Stimulated activated naive CD8-positive, alpha-beta T cell treated with anti-CD3 and anti-CD28 coated beads, Interleukin-15, amount 100 ng/mL, for 72 hours (primary cell): Measurements from ENCODE around the gene CDRT4.
"Not testable (repeated sequence)": the region's sequence is repeated elsewhere in the genome, so short reads cannot be mapped to it uniquely, and the experiment has no call there.

Experiments
- ATAC-seq: fragments of 150-1000 bp; cut with Tn5 transposase; 2 replicates; pipeline ENCODE4 v1.10.0; 2021; ENCODE audit warnings: mild to moderate bottlenecking, moderate library complexity
- DNase-seq, 2 donors: peaks; one replicate each; pipeline ENCODE4 v3.0.0; 2021 to 2022
- H3K27ac Mint-ChIP-seq, 2 donors: one replicate each; pipeline ENCODE4 v1.8.0; 2022; ENCODE audit warnings: mild to moderate bottlenecking in 2 of 2, mixed read lengths in 2 of 2, moderate library complexity in 2 of 2
- H3K27me3 Mint-ChIP-seq: one replicate; pipeline ENCODE4 v1.8.0; 2022; ENCODE audit warnings: mixed read lengths
- H3K4me1 Mint-ChIP-seq: one replicate; pipeline ENCODE4 v1.8.0; 2022; ENCODE audit warnings: mild to moderate bottlenecking, mixed read lengths
- H3K4me3 Mint-ChIP-seq, 2 donors: one replicate each; pipeline ENCODE4 v1.8.0; 2022; ENCODE audit warnings: mild to moderate bottlenecking in 2 of 2, mixed read lengths in 2 of 2, moderate library complexity in 1 of 2
- H3K9me3 Mint-ChIP-seq, 2 donors: one replicate each; pipeline ENCODE4 v1.8.0; 2022; ENCODE audit warnings: mixed read lengths in 2 of 2

Gene CDRT4

GRCh38 chr17:15467592-15467991, at the start of gene CDRT4:
CDRT4 (minus strand) TSS chr17:15467621; CDS start chr17:15440238, 27,383 bp downstream.
- Mint-ChIP-seq H3K4me1 (no peaks in the 10 kb centered on the region), H3K4me3 (no peak within 1 kb of the TSS), H3K9me3 (peaks cover 0 to 2% of the 10 kb centered on the region in 2 donors), H3K27ac (peak within 1 kb of the TSS in 1 of 2 donors; percentile 55), H3K27me3 (no peaks in the 10 kb centered on the region)
- DNase-seq (no peak), ATAC-seq (no peak)

- no peak for DNase-seq
- H3K27me3 Mint-ChIP-seq: no peaks in the 10 kb centered on the region
- ATAC-seq: no peak
- H3K9me3 Mint-ChIP-seq: no peaks in the 10 kb centered on the region
- no peak overlapping the region for H3K4me3 Mint-ChIP-seq
- H3K27ac Mint-ChIP-seq: no peak overlapping the region
- no peaks in the 10 kb centered on the region for H3K4me1 Mint-ChIP-seq
These were observed 48.7 kb upstream of the CDRT4 start for GRCh38 chr17:15516150-15516549.

GRCh38 chr17:15514469-15514868, 47.0 kb upstream of the CDRT4 start:
- H3K4me1 Mint-ChIP-seq: no peaks in the 10 kb centered on the region
- no peak overlapping the region for H3K27ac Mint-ChIP-seq
- ATAC-seq (no peak), DNase-seq (no peak)
- H3K27me3 Mint-ChIP-seq: no peaks in the 10 kb centered on the region
- H3K9me3 Mint-ChIP-seq: no peaks in the 10 kb centered on the region
- H3K4me3 Mint-ChIP-seq: no peak overlapping the region

GRCh38 chr17:15513856-15514459, 46.5 kb upstream of the CDRT4 start:
- Mint-ChIP-seq H3K4me3 (no peak overlapping the region), H3K4me1 (no peaks in the 10 kb centered on the region), H3K27ac (no peak overlapping the region), H3K27me3 (no peaks in the 10 kb centered on the region), H3K9me3 (no peaks in the 10 kb centered on the region)
- ATAC-seq (no peak), DNase-seq (no peak)

GRCh38 chr17:15513058-15513791, 45.8 kb upstream of the CDRT4 start:
- Mint-ChIP-seq H3K4me1 (no peaks in the 10 kb centered on the region), H3K27me3 (no peaks in the 10 kb centered on the region), H3K4me3 (no peak overlapping the region), H3K9me3 (no peaks in the 10 kb centered on the region), H3K27ac (no peak overlapping the region)
- ATAC-seq (no peak), DNase-seq (no peak)

GRCh38 chr17:15512071-15512709, 44.8 kb upstream of the CDRT4 start:
- H3K27me3 Mint-ChIP-seq: no peaks in the 10 kb centered on the region
- H3K9me3 Mint-ChIP-seq: no peaks in the 10 kb centered on the region
- H3K27ac Mint-ChIP-seq: no peak overlapping the region
- DNase-seq (no peak), ATAC-seq (no peak)
- H3K4me3 Mint-ChIP-seq: no peak overlapping the region
- no peaks in the 10 kb centered on the region for H3K4me1 Mint-ChIP-seq

- H3K9me3 Mint-ChIP-seq: no peaks in the 10 kb centered on the region
These were observed 43.7 kb upstream of the CDRT4 start for GRCh38 chr17:15511142-15511541.

GRCh38 chr17:15510361-15510760, 42.9 kb upstream of the CDRT4 start:
- no peak overlapping the region for H3K27ac Mint-ChIP-seq
- H3K27me3 Mint-ChIP-seq: no peaks in the 10 kb centered on the region

More at GRCh38 chr17:15511142-15511541, 43.7 kb upstream of the CDRT4 start:
- H3K4me3 Mint-ChIP-seq: no peak overlapping the region
- DNase-seq: no peak
- no peak overlapping the region for H3K27ac Mint-ChIP-seq
- H3K27me3 Mint-ChIP-seq: no peaks in the 10 kb centered on the region
- ATAC-seq: peak; percentile 50
- H3K4me1 Mint-ChIP-seq: no peaks in the 10 kb centered on the region

GRCh38 chr17:15509095-15509494, 41.7 kb upstream of the CDRT4 start:
- Mint-ChIP-seq H3K27ac (no peak overlapping the region), H3K4me3 (no peak overlapping the region), H3K27me3 (no peaks in the 10 kb centered on the region), H3K4me1 (no peaks in the 10 kb centered on the region), H3K9me3 (no peaks in the 10 kb centered on the region)
- DNase-seq (no peak), ATAC-seq (no peak)

More at GRCh38 chr17:15510361-15510760, 42.9 kb upstream of the CDRT4 start:
- no peaks in the 10 kb centered on the region for H3K4me1 Mint-ChIP-seq
- no peak overlapping the region for H3K4me3 Mint-ChIP-seq
- ATAC-seq (no peak), DNase-seq (no peak)
- H3K9me3 Mint-ChIP-seq: no peaks in the 10 kb centered on the region

- no peak for ATAC-seq
- DNase-seq: no peak
- H3K27ac Mint-ChIP-seq: no peak overlapping the region
- no peaks in the 10 kb centered on the region for H3K27me3 Mint-ChIP-seq
- no peak overlapping the region for H3K4me3 Mint-ChIP-seq
- no peaks in the 10 kb centered on the region for H3K9me3 Mint-ChIP-seq
- no peaks in the 10 kb centered on the region for H3K4me1 Mint-ChIP-seq
These were observed 41.0 kb upstream of the CDRT4 start for GRCh38 chr17:15508466-15508865.

GRCh38 chr17:15507896-15508295, 40.5 kb upstream of the CDRT4 start:
- DNase-seq (no peak), ATAC-seq (no peak)
- H3K27me3 Mint-ChIP-seq: no peaks in the 10 kb centered on the region
- no peaks in the 10 kb centered on the region for H3K9me3 Mint-ChIP-seq
- H3K4me3 Mint-ChIP-seq: no peak overlapping the region
- peaks cover 3% of the 10 kb centered on the region for H3K4me1 Mint-ChIP-seq
- H3K27ac Mint-ChIP-seq: peak overlapping the region in 1 of 2 donors; percentile 52

- Mint-ChIP-seq H3K4me3 (no peak overlapping the region), H3K27ac (no peak overlapping the region), H3K4me1 (peaks cover 10% of the 10 kb centered on the region), H3K9me3 (no peaks in the 10 kb centered on the region), H3K27me3 (no peaks in the 10 kb centered on the region)
- DNase-seq (no peak), ATAC-seq (no peak)
These were observed 39.6 kb upstream of the CDRT4 start for GRCh38 chr17:15507001-15507400.

- DNase-seq, H3K4me3 Mint-ChIP-seq, H3K27ac Mint-ChIP-seq, ATAC-seq, H3K9me3 Mint-ChIP-seq, H3K27me3 Mint-ChIP-seq: not testable (repeated sequence)
- H3K4me1 Mint-ChIP-seq: peaks cover 10% of the 10 kb centered on the region
These were observed 38.3 kb upstream of the CDRT4 start for GRCh38 chr17:15505708-15506107.

GRCh38 chr17:15503731-15504130, 36.3 kb upstream of the CDRT4 start:
- Mint-ChIP-seq H3K4me3 (no peak overlapping the region), H3K4me1 (peaks cover 10% of the 10 kb centered on the region), H3K9me3 (no peaks in the 10 kb centered on the region), H3K27me3 (no peaks in the 10 kb centered on the region), H3K27ac (no peak overlapping the region)
- no peak for DNase-seq
- no peak for ATAC-seq

- Mint-ChIP-seq H3K4me3 (peak overlapping the region; percentile 10 to 32), H3K4me1 (peaks cover 10% of the 10 kb centered on the region), H3K27ac (no peak overlapping the region), H3K9me3 (no peaks in the 10 kb centered on the region), H3K27me3 (no peaks in the 10 kb centered on the region)
- ATAC-seq (peak; percentile 94), DNase-seq (peak; percentile 69 to 80)
These were observed 35.1 kb upstream of the CDRT4 start for GRCh38 chr17:15502369-15503112.
